CD4-positive, alpha-beta T cell treated with Interleukin-15 for 1 hour (primary cell): ENCODE data around the gene RABGEF1.
"Not testable (repeated sequence)": the region's sequence is repeated elsewhere in the genome, so short reads cannot be mapped to it uniquely, and the experiment has no call there.

Experiments used
- DNase-seq: peaks from one replicate; pipeline ENCODE4 v3.0.0-alpha.2; 2020

The RABGEF1 gene

GRCh38 chr7:66816658-66817057 is 76.1 kb downstream of the RABGEF1 start:
- not testable (repeated sequence) for DNase-seq

- not testable (repeated sequence) for DNase-seq
Observed at GRCh38 chr7:66817208-66817795, 76.8 kb downstream of the RABGEF1 start.

- DNase-seq, result not testable (repeated sequence)
Observed at GRCh38 chr7:66817956-66818355, 77.4 kb downstream of the RABGEF1 start.

- no peak for DNase-seq
Observed at GRCh38 chr7:66824041-66824440, 83.5 kb downstream of the RABGEF1 start.

GRCh38 chr7:66825538-66825937 is 85.0 kb downstream of the RABGEF1 start:
- DNase-seq, result peak; percentile 28

- DNase-seq, result no peak
Observed at GRCh38 chr7:66826649-66827048, 86.1 kb downstream of the RABGEF1 start.

GRCh38 chr7:66830976-66831375 is 90.4 kb downstream of the RABGEF1 start:
- DNase-seq, result peak; percentile 7

- DNase-seq, result peak; percentile 13
Observed at GRCh38 chr7:66832531-66833351, 92.2 kb downstream of the RABGEF1 start.

- DNase-seq, result peak; percentile 38
Observed at GRCh38 chr7:66837007-66837406, 96.5 kb downstream of the RABGEF1 start.

GRCh38 chr7:66837661-66838060 is 97.1 kb downstream of the RABGEF1 start:
- DNase-seq, result peak; percentile 1

GRCh38 chr7:66839814-66840213 is 99.3 kb downstream of the RABGEF1 start:
- no peak for DNase-seq

GRCh38 chr7:66840316-66840715 is 99.8 kb downstream of the RABGEF1 start:
- DNase-seq, result no peak

- DNase-seq, result no peak
Observed at GRCh38 chr7:66841898-66842297, 101.4 kb downstream of the RABGEF1 start.

GRCh38 chr7:66843492-66843891 is 103.0 kb downstream of the RABGEF1 start:
- not testable (repeated sequence) for DNase-seq

GRCh38 chr7:66844552-66845378 is 104.2 kb downstream of the RABGEF1 start:
- peak; percentile 99 for DNase-seq

GRCh38 chr7:66845379-66846095 is 105.0 kb downstream of the RABGEF1 start:
- DNase-seq, result no peak

- not testable (repeated sequence) for DNase-seq
Observed at GRCh38 chr7:66846096-66846445, 105.5 kb downstream of the RABGEF1 start.

GRCh38 chr7:66847523-66847855 is 107.0 kb downstream of the RABGEF1 start:
- not testable (repeated sequence) for DNase-seq

- DNase-seq, result peak; percentile 58
Observed at GRCh38 chr7:66847879-66848790, 107.6 kb downstream of the RABGEF1 start.

GRCh38 chr7:66859339-66859738 is 118.8 kb downstream of the RABGEF1 start:
- DNase-seq, result no peak

GRCh38 chr7:66859794-66860645 is 119.5 kb downstream of the RABGEF1 start:
- no peak for DNase-seq
